TTC549 (cell line): Measurements from ENCODE around the gene C14orf132.

Source experiments
- FAIRE-seq: peaks from 2 replicates; lab custom pipeline; 2012; peaks lifted over from hg19 to GRCh38; lab: Jason Lieb, UNC

The C14orf132 gene

GRCh38 chr14:96100161-96101064 lies 61.3 kb downstream of the C14orf132 start:
- peak; percentile 7 for FAIRE-seq

GRCh38 chr14:96102081-96102856 lies 63.1 kb downstream of the C14orf132 start:
- FAIRE-seq = no peak

GRCh38 chr14:96103075-96103474 lies 63.9 kb downstream of the C14orf132 start:
- FAIRE-seq = no peak

GRCh38 chr14:96103560-96104460 lies 64.6 kb downstream of the C14orf132 start:
- FAIRE-seq = no peak

- no peak for FAIRE-seq
Measured at GRCh38 chr14:96104469-96105057, 65.4 kb downstream of the C14orf132 start.

GRCh38 chr14:96105089-96105925 lies 66.1 kb downstream of the C14orf132 start:
- FAIRE-seq = no peak

GRCh38 chr14:96105926-96106441 lies 66.8 kb downstream of the C14orf132 start:
- FAIRE-seq = no peak

GRCh38 chr14:96106891-96107290 lies 67.7 kb downstream of the C14orf132 start:
- no peak for FAIRE-seq

- no peak for FAIRE-seq
Measured at GRCh38 chr14:96108061-96108795, 69.1 kb downstream of the C14orf132 start.

- FAIRE-seq = no peak
Measured at GRCh38 chr14:96108911-96109310, 69.7 kb downstream of the C14orf132 start.

GRCh38 chr14:96109596-96110355 lies 70.6 kb downstream of the C14orf132 start:
- FAIRE-seq = no peak

GRCh38 chr14:96112032-96112431 lies 72.9 kb downstream of the C14orf132 start:
- no peak for FAIRE-seq

GRCh38 chr14:96114002-96114401 lies 74.8 kb downstream of the C14orf132 start:
- FAIRE-seq = no peak

- FAIRE-seq = no peak
Measured at GRCh38 chr14:96117101-96117897, 78.1 kb downstream of the C14orf132 start.

GRCh38 chr14:96117960-96118359 lies 78.8 kb downstream of the C14orf132 start:
- FAIRE-seq = no peak

- no peak for FAIRE-seq
Measured at GRCh38 chr14:96118391-96118790, 79.2 kb downstream of the C14orf132 start.

- FAIRE-seq = no peak
Measured at GRCh38 chr14:96119947-96120346, 80.8 kb downstream of the C14orf132 start.

GRCh38 chr14:96120392-96120791 lies 81.2 kb downstream of the C14orf132 start:
- FAIRE-seq = no peak
